ENCODE results near the gene STOX2. TPM values are rescaled to one million over a fixed set of nuclear protein-coding genes. Genes with fewer than 3 reads are reported as not detected.
A peak's percentile ranks its signal among the peaks of the same experiment; 100 is the strongest.

STOX2 gene
- polyA plus RNA-seq, 1 experiment, result 2.4 TPM

DNA sequence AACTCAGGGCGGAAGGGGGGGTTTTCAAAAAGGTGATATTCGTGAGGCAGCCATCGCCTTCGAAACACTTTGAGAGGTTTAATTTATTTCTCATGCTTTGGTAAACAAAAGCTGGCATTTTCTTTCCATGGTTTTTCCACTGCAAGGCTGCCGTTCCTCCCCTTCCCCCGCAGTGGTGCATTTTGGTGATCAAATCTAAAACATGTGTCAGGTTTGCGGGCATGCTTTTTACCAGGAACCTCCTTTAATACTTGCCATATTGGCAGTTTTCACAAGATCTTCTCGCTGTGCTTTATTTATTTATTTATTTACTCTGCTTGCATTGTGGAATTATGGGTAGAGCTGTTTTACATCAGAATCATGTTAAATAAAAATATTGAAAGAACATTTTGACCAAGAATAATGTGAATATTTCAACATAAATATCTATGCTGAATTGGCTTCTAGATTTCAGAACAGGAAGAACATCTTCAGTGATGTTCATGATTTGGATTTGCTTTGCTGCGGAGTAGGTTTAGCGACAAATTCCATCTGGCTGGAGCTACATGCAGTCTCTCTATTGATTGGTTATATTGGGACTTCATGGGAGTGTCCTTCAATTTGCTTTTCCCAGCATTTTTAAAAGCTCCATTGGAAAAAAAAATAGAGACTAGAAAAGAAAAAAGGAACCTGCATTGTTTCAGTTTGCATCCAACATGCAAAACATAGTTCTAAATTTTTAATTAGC, 54.4 kb downstream of the STOX2 start:
- H3K27me3 ChIP-seq (ENCODE audit: control insufficient read depth, insufficient read depth, low read length), result no peaks in the 10 kb centered on the region
- H3K4me3 ChIP-seq (ENCODE audit: low read depth, low read length), result no peak overlapping the region
- DNase-seq (ENCODE audit: low read depth, low spot score), result no peak
- ChIA-PET CTCF (interaction anchor here (1.1 kb wide), 1 partner anchor 17 kb away, joined by 4 read pairs; no protein-coding TSS in a partner anchor), POLR2A (interaction anchor here (1.9 kb wide), 1 partner anchor 28 kb away, joined by 7 read pairs; no protein-coding TSS in a partner anchor)
- H3K9me3 ChIP-seq (ENCODE audit: control insufficient read depth, insufficient read depth, low read length), result no peaks in the 10 kb centered on the region
- H3K27ac ChIP-seq (ENCODE audit: low read depth, low read length), result no peak overlapping the region
- no peak for TF ChIP-seq CTCF (IDR thresholded peaks at IDR 0.05; ENCODE audit: low read depth, low read length)

GRCh38 chr4:183960046-183960420, 54.9 kb downstream of the STOX2 start:
- CTCF ChIA-PET, result interaction anchor here (1.1 kb wide), 1 partner anchor 18 kb away, joined by 4 read pairs; no protein-coding TSS in a partner anchor
- peak; percentile 8 for DNase-seq (ENCODE audit: low read depth, low spot score)

DNA sequence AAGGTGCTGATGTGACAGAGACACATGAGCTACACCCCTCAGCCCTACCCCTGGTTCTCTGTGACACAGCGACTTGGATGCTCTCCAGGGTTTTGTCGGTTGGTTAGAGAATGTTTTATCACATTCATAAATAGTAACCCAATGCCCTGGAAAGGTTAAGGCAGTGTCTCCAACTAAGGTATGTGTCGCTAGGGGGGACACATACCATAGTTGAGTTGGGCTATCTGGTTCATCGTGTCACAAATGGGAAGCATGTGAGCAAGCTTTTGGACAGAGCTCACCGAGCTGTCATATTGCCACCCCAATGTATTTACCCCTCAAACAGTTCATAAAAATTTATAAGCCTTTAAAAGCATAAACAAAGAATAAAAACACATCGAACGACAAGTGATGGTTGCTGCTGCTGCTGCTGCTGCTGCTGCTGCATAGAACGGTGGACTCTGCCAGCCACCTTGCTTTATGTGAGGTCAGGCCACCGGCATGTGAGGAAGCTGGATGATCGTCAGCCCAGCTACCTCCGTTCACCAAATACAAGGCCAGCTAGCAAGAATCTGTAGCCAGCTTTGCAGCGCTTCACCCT, 55.9 kb downstream of the STOX2 start:
- ChIA-PET POLR2A (interaction anchor here (1.9 kb wide), 1 partner anchor 27 kb away, joined by 7 read pairs; no protein-coding TSS in a partner anchor), CTCF (interaction anchor here (0.9 kb wide), 1 partner anchor 206 kb away, joined by 4 read pairs; no protein-coding TSS in a partner anchor)
- no peak for DNase-seq (ENCODE audit: low read depth, low spot score)
- H3K4me3 ChIP-seq (ENCODE audit: low read depth, low read length), result no peak overlapping the region
- no peak overlapping the region for H3K27ac ChIP-seq (ENCODE audit: low read depth, low read length)
- no peak for TF ChIP-seq CTCF (IDR thresholded peaks at IDR 0.05; ENCODE audit: low read depth, low read length)
- no peaks in the 10 kb centered on the region for H3K27me3 ChIP-seq (ENCODE audit: control insufficient read depth, insufficient read depth, low read length)
- H3K9me3 ChIP-seq (ENCODE audit: control insufficient read depth, insufficient read depth, low read length), result no peaks in the 10 kb centered on the region

More at GRCh38 chr4:183960046-183960420, 54.9 kb downstream of the STOX2 start:
- Histone ChIP-seq H3K4me3 (ENCODE audit: low read depth, low read length) (no peak overlapping the region), H3K27me3 (ENCODE audit: control insufficient read depth, insufficient read depth, low read length) (no peaks in the 10 kb centered on the region), H3K9me3 (ENCODE audit: control insufficient read depth, insufficient read depth, low read length) (no peaks in the 10 kb centered on the region), H3K27ac (ENCODE audit: low read depth, low read length) (no peak overlapping the region)
- POLR2A ChIA-PET, result interaction anchor here (1.9 kb wide), 1 partner anchor 28 kb away, joined by 7 read pairs; no protein-coding TSS in a partner anchor
- TF ChIP-seq CTCF (IDR thresholded peaks at IDR 0.05; ENCODE audit: low read depth, low read length), result no peak

GRCh38 chr4:183961795-183962194, 56.7 kb downstream of the STOX2 start:
- Histone ChIP-seq H3K27me3 (ENCODE audit: control insufficient read depth, insufficient read depth, low read length) (no peaks in the 10 kb centered on the region), H3K27ac (ENCODE audit: low read depth, low read length) (no peak overlapping the region), H3K4me3 (ENCODE audit: low read depth, low read length) (no peak overlapping the region), H3K9me3 (ENCODE audit: control insufficient read depth, insufficient read depth, low read length) (no peaks in the 10 kb centered on the region)
- TF ChIP-seq CTCF (IDR thresholded peaks at IDR 0.05; ENCODE audit: low read depth, low read length), result no peak
- ChIA-PET POLR2A (no interaction called here), CTCF (no interaction called here)
- no peak for DNase-seq (ENCODE audit: low read depth, low spot score)

GRCh38 chr4:183962419-183962818, 57.3 kb downstream of the STOX2 start:
- ChIA-PET CTCF (no interaction called here), POLR2A (no interaction called here)
- DNase-seq (ENCODE audit: low read depth, low spot score), result no peak
- no peaks in the 10 kb centered on the region for H3K9me3 ChIP-seq (ENCODE audit: control insufficient read depth, insufficient read depth, low read length)
- no peak overlapping the region for H3K4me3 ChIP-seq (ENCODE audit: low read depth, low read length)
- TF ChIP-seq CTCF (IDR thresholded peaks at IDR 0.05; ENCODE audit: low read depth, low read length), result no peak
- no peaks in the 10 kb centered on the region for H3K27me3 ChIP-seq (ENCODE audit: control insufficient read depth, insufficient read depth, low read length)
- H3K27ac ChIP-seq (ENCODE audit: low read depth, low read length), result no peak overlapping the region
